NCI-H526 (cell line): Measurements from ENCODE around the gene PDZD4.
A peak's percentile ranks its signal among the peaks of the same experiment; 100 is the strongest.

Experiments
- DNase-seq, 2 experiments: peaks; one replicate each; lab custom pipeline; 2025; lab: John Stamatoyannopoulos, UW

PDZD4 gene

GRCh38 chrX:153867139-153867538 is 36.8 kb upstream of the PDZD4 start:
- no peak for DNase-seq

- no peak for DNase-seq
Measured at GRCh38 chrX:153866302-153867019, 36.1 kb upstream of the PDZD4 start.

- no peak for DNase-seq
Measured at GRCh38 chrX:153865685-153866084, 35.3 kb upstream of the PDZD4 start.

GRCh38 chrX:153865321-153865580 is 34.9 kb upstream of the PDZD4 start:
- DNase-seq: no peak

- DNase-seq: no peak
Measured at GRCh38 chrX:153864561-153865320, 34.4 kb upstream of the PDZD4 start.

GRCh38 chrX:153864101-153864500 is 33.8 kb upstream of the PDZD4 start:
- no peak for DNase-seq

- no peak for DNase-seq
Measured at GRCh38 chrX:153863251-153863991, 33.1 kb upstream of the PDZD4 start.

- DNase-seq: no peak
Measured at GRCh38 chrX:153862369-153863250, 32.3 kb upstream of the PDZD4 start.

GRCh38 chrX:153861733-153862310 is 31.5 kb upstream of the PDZD4 start:
- DNase-seq: no peak

- DNase-seq: peak in 1 of 2 experiments; percentile 54
Measured at GRCh38 chrX:153861151-153861550, 30.8 kb upstream of the PDZD4 start.

GRCh38 chrX:153857348-153857903 is 27.1 kb upstream of the PDZD4 start:
- DNase-seq: no peak

GRCh38 chrX:153854702-153855101 is 24.4 kb upstream of the PDZD4 start:
- no peak for DNase-seq

GRCh38 chrX:153853902-153854267 is 23.5 kb upstream of the PDZD4 start:
- DNase-seq: no peak

- DNase-seq: no peak
Measured at GRCh38 chrX:153853180-153853901, 23.0 kb upstream of the PDZD4 start.

GRCh38 chrX:153851981-153852380 is 21.6 kb upstream of the PDZD4 start:
- DNase-seq: no peak

GRCh38 chrX:153848325-153848724 is 18.0 kb upstream of the PDZD4 start:
- no peak for DNase-seq

- no peak for DNase-seq
Measured at GRCh38 chrX:153845842-153846241, 15.5 kb upstream of the PDZD4 start.

- no peak for DNase-seq
Measured at GRCh38 chrX:153845195-153845594, 14.9 kb upstream of the PDZD4 start.

- no peak for DNase-seq
Measured at GRCh38 chrX:153844509-153845082, 14.3 kb upstream of the PDZD4 start.

GRCh38 chrX:153836921-153837320 is 6.6 kb upstream of the PDZD4 start:
- DNase-seq: no peak
